ENCODE data around the gene PAIP1.

- TF ChIP-seq CTCF (IDR thresholded peaks at IDR 0.05 in 4 of 5, conservative IDR thresholded peaks at IDR 0.05 in 1 of 5) (no peak), POLR2A (IDR thresholded peaks at IDR 0.05) (no peak)
Observed at GRCh38 chr5:43536972-43537371, 19.9 kb downstream of the PAIP1 start.
